Parathyroid adenoma (tissue), 2 donors: ENCODE results near the gene C3orf70.

Source experiments
- H2AFZ ChIP-seq: fragments of 300-600 bp; sonication (generic); one replicate; pipeline ENCODE4 v1.7.0; 2017; ENCODE audit warnings: antibody characterized with exemption, mild to moderate bottlenecking
- H3K27ac ChIP-seq: fragments of 300-600 bp; sonication (generic); one replicate; pipeline ENCODE4 v1.7.0; 2017
- H3K27me3 ChIP-seq: fragments of 300-600 bp; sonication (generic); one replicate; pipeline ENCODE4 v1.7.0; 2017; ENCODE audit warnings: low read length; ENCODE audit not compliant: control insufficient read depth, insufficient read depth
- H3K36me3 ChIP-seq: fragments of 300-600 bp; sonication (generic); one replicate; pipeline ENCODE4 v1.7.0; 2017; ENCODE audit warnings: low read length; ENCODE audit not compliant: control insufficient read depth, insufficient read depth
- H3K4me1 ChIP-seq: fragments of 300-600 bp; sonication (generic); one replicate; pipeline ENCODE4 v1.7.0; 2017; ENCODE audit warnings: control low read depth
- H3K4me2 ChIP-seq: fragments of 300-600 bp; sonication (generic); one replicate; pipeline ENCODE4 v1.7.0; 2017; ENCODE audit warnings: low read length
- H3K4me3 ChIP-seq: fragments of 300-600 bp; sonication (generic); one replicate; pipeline ENCODE4 v1.7.0; 2017; ENCODE audit warnings: low read depth, low read length
- H3K79me2 ChIP-seq: fragments of 300-600 bp; sonication (generic); one replicate; pipeline ENCODE4 v1.7.0; 2017; ENCODE audit warnings: control low read depth
- H3K9ac ChIP-seq: fragments of 300-600 bp; sonication (generic); one replicate; pipeline ENCODE4 v1.7.0; 2017; ENCODE audit warnings: mild to moderate bottlenecking
- H3K9me3 ChIP-seq: fragments of 300-600 bp; sonication (generic); one replicate; pipeline ENCODE4 v1.7.0; 2017; ENCODE audit warnings: low read length; ENCODE audit not compliant: control insufficient read depth
- TF ChIP-seq, protein P1 (sequence below): fragments of 300-600 bp; sonication (generic); IDR thresholded peaks from one replicate; pipeline ENCODE4 v1.7.0; 2017; ENCODE audit warnings: antibody characterized with exemption, mild to moderate bottlenecking
- donor health status: primary hyperparathyroidism.

Gene C3orf70

DNA sequence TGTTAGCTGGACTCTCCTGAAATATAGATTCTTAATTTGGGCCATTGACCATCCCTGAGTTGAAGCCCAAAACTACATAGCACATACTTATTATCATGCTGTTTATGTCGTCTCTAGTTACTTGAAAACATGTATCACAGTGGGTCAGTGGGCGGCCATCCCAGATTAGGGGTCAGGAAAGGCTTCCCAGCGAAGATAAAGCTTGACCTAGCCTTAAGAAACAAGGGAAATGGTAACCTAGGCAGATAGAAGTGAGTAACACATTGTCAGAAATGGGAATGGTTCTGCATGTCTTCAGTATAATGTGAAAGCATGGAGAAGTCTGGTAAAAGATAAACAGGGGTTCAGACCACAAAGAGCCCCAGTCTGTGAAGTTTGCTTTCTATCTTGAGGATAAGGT is 124.7 kb downstream of the C3orf70 start:
- Histone ChIP-seq H3K9me3 (no peaks in the 10 kb centered on the region), H3K27ac (no peak overlapping the region), H3K79me2 (no peaks in the 10 kb centered on the region), H3K4me2 (no peak overlapping the region), H3K36me3 (no peaks in the 10 kb centered on the region), H3K4me3 (no peak overlapping the region), H3K9ac (no peak overlapping the region), H3K27me3 (no peaks in the 10 kb centered on the region), H2AFZ (no peak overlapping the region), H3K4me1 (no peaks in the 10 kb centered on the region)
- TF ChIP-seq, protein P1, sequence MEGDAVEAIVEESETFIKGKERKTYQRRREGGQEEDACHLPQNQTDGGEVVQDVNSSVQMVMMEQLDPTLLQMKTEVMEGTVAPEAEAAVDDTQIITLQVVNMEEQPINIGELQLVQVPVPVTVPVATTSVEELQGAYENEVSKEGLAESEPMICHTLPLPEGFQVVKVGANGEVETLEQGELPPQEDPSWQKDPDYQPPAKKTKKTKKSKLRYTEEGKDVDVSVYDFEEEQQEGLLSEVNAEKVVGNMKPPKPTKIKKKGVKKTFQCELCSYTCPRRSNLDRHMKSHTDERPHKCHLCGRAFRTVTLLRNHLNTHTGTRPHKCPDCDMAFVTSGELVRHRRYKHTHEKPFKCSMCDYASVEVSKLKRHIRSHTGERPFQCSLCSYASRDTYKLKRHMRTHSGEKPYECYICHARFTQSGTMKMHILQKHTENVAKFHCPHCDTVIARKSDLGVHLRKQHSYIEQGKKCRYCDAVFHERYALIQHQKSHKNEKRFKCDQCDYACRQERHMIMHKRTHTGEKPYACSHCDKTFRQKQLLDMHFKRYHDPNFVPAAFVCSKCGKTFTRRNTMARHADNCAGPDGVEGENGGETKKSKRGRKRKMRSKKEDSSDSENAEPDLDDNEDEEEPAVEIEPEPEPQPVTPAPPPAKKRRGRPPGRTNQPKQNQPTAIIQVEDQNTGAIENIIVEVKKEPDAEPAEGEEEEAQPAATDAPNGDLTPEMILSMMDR, result no peak
